ENCODE results near the gene SLX4IP. TPM values are rescaled to one million over a fixed set of nuclear protein-coding genes. Genes with fewer than 3 reads are reported as not detected.

SLX4IP gene
- 2.8 and 4.2 TPM in 2 replicates for total RNA-seq

GRCh38 chr20:10434832-10435812 is at the start of gene SLX4IP:
Gene SLX4IP (plus strand): TSS chr20:10435305. CDS start chr20:10458205, 22,900 bp downstream.

GRCh38 chr20:10433623-10434466 is 1.3 kb upstream of the SLX4IP start, which contains the start of gene MKKS:
Gene MKKS (minus strand): TSS chr20:10434222. CDS start chr20:10413514, 20,708 bp downstream.

GRCh38 chr20:10673842-10674683 is 239.0 kb downstream of the SLX4IP start, which contains the start of gene JAG1:
Gene JAG1 (minus strand): TSS chr20:10673999. CDS start chr20:10673530, 469 bp downstream.

Other genes starting within 250 kb of the SLX4IP start
- gene SNAP25, start 216.5 kb upstream of the SLX4IP start, total RNA-seq: not detected in 2 replicates
- gene MKKS, start 1.1 kb upstream of the SLX4IP start, total RNA-seq: 3.5 and 4.3 TPM in 2 replicates
- 140 and 171 TPM in 2 replicates for gene JAG1, start 238.7 kb downstream of the SLX4IP start, total RNA-seq